Central memory CD8-positive, alpha-beta T cell (primary cell): Measurements from ENCODE around the gene MRPS26.
"Not testable (repeated sequence)": the region's sequence is repeated elsewhere in the genome, so short reads cannot be mapped to it uniquely, and the experiment has no call there.

Experiments used
- ATAC-seq: fragments of 150-1000 bp; cut with Tn5 transposase; replicated peaks from 2 replicates; pipeline ENCODE4 v1.10.0; 2022; ENCODE audit warnings: mild to moderate bottlenecking, moderate FRiP score, moderate number of reproducible peaks; ENCODE audit not compliant: poor library complexity, severe bottlenecking; ENCODE audit errors: extremely low read depth
- DNase-seq, 2 donors: peaks; one replicate each; pipeline ENCODE4 v3.0.0; 2021; ENCODE audit warnings: low spot score in 2 of 2
- H3K27ac Mint-ChIP-seq: one replicate; pipeline ENCODE4 v1.8.0; 2022; ENCODE audit warnings: low read depth, mild to moderate bottlenecking, moderate library complexity, mixed read lengths
- H3K27me3 Mint-ChIP-seq: one replicate; pipeline ENCODE4 v1.8.0; 2022; ENCODE audit warnings: mixed read lengths
- H3K36me3 Mint-ChIP-seq: one replicate; pipeline ENCODE4 v1.8.0; 2022; ENCODE audit warnings: mild to moderate bottlenecking, moderate library complexity, mixed read lengths; ENCODE audit not compliant: insufficient read depth
- H3K4me1 Mint-ChIP-seq: one replicate; pipeline ENCODE4 v1.8.0; 2022; ENCODE audit warnings: mixed read lengths
- H3K4me3 Mint-ChIP-seq: one replicate; pipeline ENCODE4 v1.8.0; 2022; ENCODE audit warnings: mild to moderate bottlenecking, moderate library complexity, mixed read lengths
- H3K9me3 Mint-ChIP-seq: one replicate; pipeline ENCODE4 v1.8.0; 2022; ENCODE audit warnings: mixed read lengths

The MRPS26 gene

GRCh38 chr20:3045816-3046676 lies at the start of gene MRPS26:
MRPS26 (plus strand) TSS chr20:3046052; CDS start chr20:3046069, 17 bp downstream.
- peak; percentile 41 to 62 for DNase-seq
- ATAC-seq, result peak; percentile 91
- H3K4me3 Mint-ChIP-seq, result peak within 1 kb of the TSS; percentile 85
- peaks cover 26% of the 10 kb centered on the region for H3K36me3 Mint-ChIP-seq
- peaks cover 15% of the 10 kb centered on the region for H3K4me1 Mint-ChIP-seq
- H3K9me3 Mint-ChIP-seq, result no peaks in the 10 kb centered on the region
- no peaks in the 10 kb centered on the region for H3K27me3 Mint-ChIP-seq
- peak within 1 kb of the TSS; percentile 80 for H3K27ac Mint-ChIP-seq

- Mint-ChIP-seq H3K36me3 (peaks cover 20% of the 10 kb centered on the region), H3K27me3 (no peaks in the 10 kb centered on the region), H3K4me3 (no peak overlapping the region), H3K4me1 (no peaks in the 10 kb centered on the region), H3K27ac (peak overlapping the region; percentile 11), H3K9me3 (no peaks in the 10 kb centered on the region)
- ATAC-seq (no peak), DNase-seq (no peak)
Measured at GRCh38 chr20:2998728-2999127, 47.1 kb upstream of the MRPS26 start.

GRCh38 chr20:3000852-3001523 lies 44.9 kb upstream of the MRPS26 start:
- Mint-ChIP-seq H3K36me3 (peaks cover 17% of the 10 kb centered on the region), H3K27me3 (no peaks in the 10 kb centered on the region), H3K9me3 (no peaks in the 10 kb centered on the region), H3K27ac (no peak overlapping the region), H3K4me3 (no peak overlapping the region), H3K4me1 (no peaks in the 10 kb centered on the region)
- ATAC-seq (no peak), DNase-seq (no peak)

GRCh38 chr20:3003416-3003815 lies 42.4 kb upstream of the MRPS26 start:
- Mint-ChIP-seq H3K4me1 (no peaks in the 10 kb centered on the region), H3K36me3 (peaks cover 27% of the 10 kb centered on the region)

GRCh38 chr20:3010985-3011723 lies 34.7 kb upstream of the MRPS26 start:
- Mint-ChIP-seq H3K9me3 (no peaks in the 10 kb centered on the region), H3K27ac (peak overlapping the region; percentile 29), H3K4me3 (no peak overlapping the region), H3K4me1 (no peaks in the 10 kb centered on the region), H3K27me3 (no peaks in the 10 kb centered on the region), H3K36me3 (peaks cover 36% of the 10 kb centered on the region)
- ATAC-seq (no peak), DNase-seq (no peak)

More at GRCh38 chr20:3003416-3003815, 42.4 kb upstream of the MRPS26 start:
- no peaks in the 10 kb centered on the region for H3K27me3 Mint-ChIP-seq
- H3K9me3 Mint-ChIP-seq, result no peaks in the 10 kb centered on the region
- no peak overlapping the region for H3K27ac Mint-ChIP-seq
- no peak overlapping the region for H3K4me3 Mint-ChIP-seq
- DNase-seq, result no peak
- no peak for ATAC-seq

GRCh38 chr20:3011752-3012151 lies 34.1 kb upstream of the MRPS26 start:
- peaks cover 37% of the 10 kb centered on the region for H3K36me3 Mint-ChIP-seq
- H3K4me1 Mint-ChIP-seq, result no peaks in the 10 kb centered on the region
- H3K27me3 Mint-ChIP-seq, result no peaks in the 10 kb centered on the region
- peak overlapping the region; percentile 29 for H3K27ac Mint-ChIP-seq
- DNase-seq (no peak), ATAC-seq (no peak)
- no peaks in the 10 kb centered on the region for H3K9me3 Mint-ChIP-seq
- no peak overlapping the region for H3K4me3 Mint-ChIP-seq

- H3K4me3 Mint-ChIP-seq, result no peak overlapping the region
- DNase-seq (no peak), ATAC-seq (no peak)
- no peak overlapping the region for H3K27ac Mint-ChIP-seq
- H3K27me3 Mint-ChIP-seq, result no peaks in the 10 kb centered on the region
- no peaks in the 10 kb centered on the region for H3K4me1 Mint-ChIP-seq
- H3K36me3 Mint-ChIP-seq, result peaks cover 34% of the 10 kb centered on the region
- H3K9me3 Mint-ChIP-seq, result no peaks in the 10 kb centered on the region
Measured at GRCh38 chr20:3013771-3014170, 32.1 kb upstream of the MRPS26 start.

GRCh38 chr20:3014179-3014578 lies 31.7 kb upstream of the MRPS26 start:
- ATAC-seq (no peak), DNase-seq (no peak)
- Mint-ChIP-seq H3K27ac (no peak overlapping the region), H3K36me3 (peaks cover 31% of the 10 kb centered on the region), H3K27me3 (no peaks in the 10 kb centered on the region), H3K4me1 (no peaks in the 10 kb centered on the region), H3K4me3 (no peak overlapping the region), H3K9me3 (no peaks in the 10 kb centered on the region)

- DNase-seq, result no peak
- Mint-ChIP-seq H3K27ac (peak overlapping the region; percentile 59), H3K36me3 (peaks cover 28% of the 10 kb centered on the region), H3K27me3 (no peaks in the 10 kb centered on the region), H3K4me3 (no peak overlapping the region), H3K4me1 (no peaks in the 10 kb centered on the region), H3K9me3 (no peaks in the 10 kb centered on the region)
- no peak for ATAC-seq
Measured at GRCh38 chr20:3014662-3015061, 31.2 kb upstream of the MRPS26 start.

GRCh38 chr20:3015302-3015701 lies 30.6 kb upstream of the MRPS26 start:
- peaks cover 29% of the 10 kb centered on the region for H3K36me3 Mint-ChIP-seq
- not testable (repeated sequence) for H3K9me3 Mint-ChIP-seq, ATAC-seq, H3K4me3 Mint-ChIP-seq, H3K27me3 Mint-ChIP-seq, H3K4me1 Mint-ChIP-seq, DNase-seq
- peak overlapping the region; percentile 59 for H3K27ac Mint-ChIP-seq

- DNase-seq (no peak), ATAC-seq (no peak)
- no peak overlapping the region for H3K27ac Mint-ChIP-seq
- H3K36me3 Mint-ChIP-seq, result peaks cover 59% of the 10 kb centered on the region
- H3K9me3 Mint-ChIP-seq, result no peaks in the 10 kb centered on the region
- no peaks in the 10 kb centered on the region for H3K27me3 Mint-ChIP-seq
- no peak overlapping the region for H3K4me3 Mint-ChIP-seq
- no peaks in the 10 kb centered on the region for H3K4me1 Mint-ChIP-seq
Measured at GRCh38 chr20:3021327-3021726, 24.5 kb upstream of the MRPS26 start.

GRCh38 chr20:3021777-3022176 lies 24.1 kb upstream of the MRPS26 start:
- ATAC-seq, result no peak

More at GRCh38 chr20:3021777-3022176, 24.1 kb upstream of the MRPS26 start:
- no peaks in the 10 kb centered on the region for H3K9me3 Mint-ChIP-seq
- H3K36me3 Mint-ChIP-seq, result peaks cover 59% of the 10 kb centered on the region
- no peak overlapping the region for H3K27ac Mint-ChIP-seq
- no peak for DNase-seq
- H3K4me1 Mint-ChIP-seq, result no peaks in the 10 kb centered on the region
- no peak overlapping the region for H3K4me3 Mint-ChIP-seq
- H3K27me3 Mint-ChIP-seq, result no peaks in the 10 kb centered on the region
